IMR-90 (cell line): Measurements from ENCODE around the gene ZSCAN5A. TPM values are rescaled to one million over a fixed set of nuclear protein-coding genes. Genes with fewer than 3 reads are reported as not detected.

Experiments used
- ATAC-seq: fragments of 200-7000 bp; cut with Tn5 transposase; 2 replicates; pipeline ENCODE4 v1.9.1; 2020; ENCODE audit warnings: low read depth, mild to moderate bottlenecking, moderate library complexity
- BruUV-seq: library from RNA; stranded (reverse); fragments of 400-500 nt; replicated peaks from 2 replicates; lab custom pipeline; 2021; lab: Mats Ljungman, UMichigan
- CTCF ChIA-PET: fragments of 300-600 bp; formaldehyde crosslinking; extraction: SDS; loops from one replicate; lab custom pipeline; 2021; ENCODE audit warnings: antibody characterized with exemption; lab: Yijun Ruan, JAX
- POLR2A ChIA-PET: fragments of 300-600 bp; sonication (Branson Sonifier 250); formaldehyde crosslinking; loops from one replicate; lab custom pipeline; 2022; ENCODE audit warnings: antibody characterized with exemption; ENCODE audit not compliant: unreplicated experiment; lab: Charles Lee
- DNase-seq: peaks from one replicate; pipeline ENCODE4 v3.0.0; 2013
- H2AFZ ChIP-seq: replicated peaks from 2 replicates; pipeline ENCODE3; 2013; ENCODE audit warnings: low read length, mild to moderate bottlenecking; ENCODE audit not compliant: poor library complexity
- H2AK5ac ChIP-seq: 2 replicates; pipeline ENCODE4 v1.6.1; 2013; ENCODE audit warnings: low read depth, low read length, inconsistent platforms
- H2AK9ac ChIP-seq: replicated peaks from 2 replicates; pipeline ENCODE3; 2013; ENCODE audit warnings: mild to moderate bottlenecking, low read depth, low read length, moderate library complexity; ENCODE audit not compliant: poor library complexity
- H2BK120ac ChIP-seq: 2 replicates; pipeline ENCODE4 v1.6.1; 2013; ENCODE audit warnings: low read depth, low read length, inconsistent platforms
- H2BK15ac ChIP-seq: 3 replicates; pipeline ENCODE4 v1.6.1; 2013; ENCODE audit warnings: low read depth, low read length, inconsistent platforms
- H2BK20ac ChIP-seq: 2 replicates; pipeline ENCODE4 v1.6.1; 2013; ENCODE audit warnings: low read depth, mild to moderate bottlenecking, inconsistent platforms, low read length, moderate library complexity
- H2BK5ac ChIP-seq: 2 replicates; pipeline ENCODE4 v1.6.1; 2013; ENCODE audit warnings: mild to moderate bottlenecking, low read depth, low read length, inconsistent platforms; ENCODE audit not compliant: poor library complexity, severe bottlenecking
- H3K14ac ChIP-seq: replicated peaks from 2 replicates; pipeline ENCODE4 v1.6.1; 2013; ENCODE audit warnings: low read depth, low read length, inconsistent platforms
- H3K18ac ChIP-seq: 2 replicates; pipeline ENCODE4 v1.6.1; 2013; ENCODE audit warnings: low read depth, low read length, control low read depth
- H3K23ac ChIP-seq: 2 replicates; pipeline ENCODE4 v1.6.1; 2013; ENCODE audit warnings: low read depth, low read length, inconsistent platforms
- H3K27ac ChIP-seq: 2 replicates; pipeline ENCODE4 v1.5.1; 2013; ENCODE audit warnings: mild to moderate bottlenecking, control low read depth, low read length; ENCODE audit not compliant: insufficient read depth
- H3K27me3 ChIP-seq: 2 replicates; pipeline ENCODE4 v1.6.1; 2013; ENCODE audit warnings: low read length; ENCODE audit not compliant: control insufficient read depth, insufficient read depth
- H3K36me3 ChIP-seq: 2 replicates; pipeline ENCODE4 v1.6.1; 2013; ENCODE audit warnings: low read length, mixed read lengths; ENCODE audit not compliant: control insufficient read depth, insufficient read depth
- H3K4ac ChIP-seq: 2 replicates; pipeline ENCODE4 v1.6.1; 2013; ENCODE audit warnings: low read depth, low read length, inconsistent platforms
- H3K4me1 ChIP-seq: 2 replicates; pipeline ENCODE4 v1.6.1; 2013; ENCODE audit warnings: low read length, mixed read lengths; ENCODE audit not compliant: control insufficient read depth, insufficient read depth
- H3K4me2 ChIP-seq: 2 replicates; pipeline ENCODE4 v1.6.1; 2013; ENCODE audit warnings: low read depth, mild to moderate bottlenecking, control low read depth, low read length, moderate library complexity
- H3K4me3 ChIP-seq: 2 replicates; pipeline ENCODE4 v1.5.1; 2013; ENCODE audit warnings: low read depth, mild to moderate bottlenecking, control low read depth, low read length, moderate library complexity; ENCODE audit not compliant: insufficient read depth
- H3K56ac ChIP-seq: 2 replicates; pipeline ENCODE4 v1.6.1; 2013; ENCODE audit warnings: low read length, inconsistent platforms; ENCODE audit not compliant: insufficient read depth; ENCODE audit errors: extremely low read depth
- H3K79me1 ChIP-seq, 2 experiments: 2 replicates each; pipeline ENCODE4 v1.6.1; 2013; ENCODE audit warnings: low read length in 2 of 2, inconsistent platforms in 1 of 2, low read depth in 1 of 2
- H3K9ac ChIP-seq: 2 replicates; pipeline ENCODE4 v1.6.1; 2013; ENCODE audit warnings: low read depth, low read length, control low read depth
- H3K9me1 ChIP-seq: 2 replicates; pipeline ENCODE4 v1.6.1; 2013; ENCODE audit warnings: low read length, inconsistent platforms; ENCODE audit not compliant: insufficient read depth
- H3K9me3 ChIP-seq: 2 replicates; pipeline ENCODE4 v1.6.1; 2013; ENCODE audit warnings: low read length; ENCODE audit not compliant: control insufficient read depth, insufficient read depth
- H4K20me1 ChIP-seq: 2 replicates; pipeline ENCODE4 v1.6.1; 2013; ENCODE audit warnings: low read length, inconsistent platforms; ENCODE audit not compliant: insufficient read depth
- H4K5ac ChIP-seq: 2 replicates; pipeline ENCODE4 v1.6.1; 2013; ENCODE audit warnings: mild to moderate bottlenecking, low read depth, low read length, control low read depth
- H4K8ac ChIP-seq, 2 experiments: 2 replicates each; pipeline ENCODE4 v1.6.1; 2013; ENCODE audit warnings: low read depth in 2 of 2, low read length in 2 of 2, control low read depth in 1 of 2, inconsistent platforms in 1 of 2
- H4K91ac ChIP-seq: 2 replicates; pipeline ENCODE4 v1.6.1; 2013; ENCODE audit warnings: low read depth, low read length, inconsistent platforms; ENCODE audit not compliant: insufficient read depth
- BHLHE40 ChIP-seq: fragments of 150-350 bp; IDR thresholded peaks from 2 replicates; pipeline ENCODE4 v1.6.1; 2016; ENCODE audit warnings: mild to moderate bottlenecking, low read depth, low read length
- CEBPB ChIP-seq: IDR thresholded peaks from 2 replicates; pipeline ENCODE4 v1.6.1; 2012; ENCODE audit warnings: low read depth, low read length, improper control_type of control experiment
- CHD1 ChIP-seq: IDR thresholded peaks from 2 replicates; pipeline ENCODE4 v1.6.1; 2012; ENCODE audit warnings: low read depth, low read length, improper control_type of control experiment
- FOS ChIP-seq: fragments of 150-350 bp; IDR thresholded peaks from 2 replicates; pipeline ENCODE4 v1.6.1; 2016; ENCODE audit warnings: low read depth, low read length
- MAFK ChIP-seq: IDR thresholded peaks from 2 replicates; pipeline ENCODE4 v1.6.1; 2012; ENCODE audit warnings: low read depth, low read length, improper control_type of control experiment
- MAZ ChIP-seq: IDR thresholded peaks from 2 replicates; pipeline ENCODE4 v1.6.1; 2012; ENCODE audit warnings: low read depth, mild to moderate bottlenecking, low read length, improper control_type of control experiment, moderate library complexity, borderline replicate concordance
- MXI1 ChIP-seq: IDR thresholded peaks from 2 replicates; pipeline ENCODE4 v1.6.1; 2012; ENCODE audit warnings: low read depth, mild to moderate bottlenecking, low read length, moderate library complexity, borderline replicate concordance
- NFE2L2 ChIP-seq: fragments of 150-350 bp; IDR thresholded peaks from 2 replicates; pipeline ENCODE4 v1.6.1; 2016; ENCODE audit warnings: low read depth, mild to moderate bottlenecking, low read length
- POLR2A ChIP-seq: IDR thresholded peaks from 2 replicates; pipeline ENCODE4 v1.6.1; 2012; ENCODE audit warnings: mild to moderate bottlenecking, low read depth, low read length
- RAD21 ChIP-seq: IDR thresholded peaks from 2 replicates; pipeline ENCODE4 v1.6.1; 2012; ENCODE audit warnings: low read length, improper control_type of control experiment
- RCOR1 ChIP-seq: IDR thresholded peaks from 2 replicates; pipeline ENCODE4 v1.6.1; 2012; ENCODE audit warnings: mild to moderate bottlenecking, low read length, improper control_type of control experiment; ENCODE audit not compliant: insufficient replicate concordance
- RFX5 ChIP-seq: IDR thresholded peaks from 2 replicates; pipeline ENCODE4 v1.8.0; 2012; ENCODE audit warnings: low read depth, mild to moderate bottlenecking, low read length, moderate library complexity
- SMC3 ChIP-seq: fragments of 150-350 bp; IDR thresholded peaks from 2 replicates; pipeline ENCODE4 v1.6.1; 2016; ENCODE audit warnings: low read depth, mild to moderate bottlenecking, antibody characterized with exemption, low read length, moderate library complexity
- WGBS, 2 experiments: methylation state at CpG; one replicate each; pipeline versions ENCODE4 v1.1.5 to v1.1.7; 2013; ENCODE audit warnings: missing lambda C conversion rate in 2 of 2; ENCODE audit not compliant: insufficient read length in 1 of 2; ENCODE audit errors: extremely low coverage in 2 of 2; 5-methylcytosine and 5-hydroxymethylcytosine counted together
- dilution Hi-C: fragments of 300-500 bp; cut with HindIII; formaldehyde crosslinking; loops from one replicate; pipeline ENCODE4 v1.14.3; 2018; ENCODE audit warnings: low sequenced_read_pairs; ENCODE audit not compliant: unreplicated experiment
- in situ Hi-C: fragments of 300-500 bp; cut with MboI; formaldehyde crosslinking; loops from 3 replicates; pipeline ENCODE4 v1.14.3; 2019; ENCODE audit warnings: low sequenced_read_pairs, inconsistent platforms, mixed read lengths
- intact Hi-C: fragments of 100-400 bp; cut with micrococcal nuclease; formaldehyde crosslinking; loops from 2 replicates; pipeline ENCODE4 v1.10.0; 2022
- polyA plus RNA-seq, 3 experiments: library from polyadenylated mRNA; depleted of rRNA; stranded (reverse); fragments of >200 nt; gene quantifications; 2 replicates each; pipeline ENCODE4 v1.2.3, GENCODE V29; 2012; ENCODE audit warnings: low replicate concordance in 1 of 3
- total RNA-seq: library from RNA; depleted of rRNA; stranded (reverse); fragments of >200 nt; gene quantifications from 2 replicates; pipeline ENCODE4 v1.2.3, GENCODE V29; 2012
- TF ChIP-seq, protein P1 (sequence below): fragments of 150-350 bp; IDR thresholded peaks from 2 replicates; pipeline ENCODE4 v1.6.1; 2016; ENCODE audit warnings: low read depth, mild to moderate bottlenecking, low read length, moderate library complexity, borderline replicate concordance
- TF ChIP-seq, protein P2 (sequence below): conservative IDR thresholded peaks from 2 replicates; pipeline ENCODE4 v1.5.1; 2012; ENCODE audit warnings: mild to moderate bottlenecking, low read depth, low read length, improper control_type of control experiment
- TF ChIP-seq, protein P3 (sequence below): fragments of 150-350 bp; IDR thresholded peaks from 2 replicates; pipeline ENCODE4 v1.6.1; 2017; ENCODE audit warnings: mild to moderate bottlenecking, antibody characterized with exemption, low read length, low read depth

ZSCAN5A gene
- total and polyA plus RNA-seq, 2 of the 4 experiments (the other 2 are of a cell fraction), result 4.3 to 5.0 TPM

DNA sequence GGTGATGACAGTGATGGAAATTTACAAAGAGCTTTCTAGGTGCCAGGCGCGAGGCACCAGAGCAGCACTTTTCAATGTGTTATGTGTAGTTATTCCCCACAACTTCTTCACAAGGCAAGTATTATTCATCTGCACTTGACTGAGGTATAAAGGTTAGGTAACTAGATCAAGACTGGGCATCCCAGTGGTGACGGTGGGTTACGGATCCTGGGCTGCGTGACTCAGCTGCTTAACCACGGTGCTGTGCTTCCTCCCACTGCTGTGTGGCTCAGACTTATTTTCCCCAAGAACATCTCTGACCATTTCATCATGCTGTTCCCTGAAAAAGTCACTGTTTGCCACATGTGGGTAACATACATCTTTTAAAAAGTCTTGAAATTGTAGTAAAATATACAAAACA lies 22.8 kb downstream of the ZSCAN5A start:
- Histone ChIP-seq H2BK15ac (no peak overlapping the region), H2AK9ac (no peak overlapping the region), H3K27ac (no peak overlapping the region), H3K18ac (no peak overlapping the region), H2AFZ (no peak overlapping the region), H3K36me3 (peaks cover 13% of the 10 kb centered on the region), H2BK20ac (no peak overlapping the region), H3K27me3 (no peaks in the 10 kb centered on the region), H3K56ac (no peak overlapping the region), H4K20me1 (no peaks in the 10 kb centered on the region), H3K14ac (no peak overlapping the region), H3K4me3 (no peak overlapping the region), H3K23ac (no peak overlapping the region), H3K9me1 (no peaks in the 10 kb centered on the region), H3K4me2 (no peak overlapping the region), H2BK120ac (no peak overlapping the region), H3K79me1 (no peaks in the 10 kb centered on the region), H2AK5ac (no peak overlapping the region), H4K5ac (no peak overlapping the region), H3K9me3 (no peaks in the 10 kb centered on the region), H2BK5ac (no peak overlapping the region), H4K8ac (no peak overlapping the region), H4K91ac (no peak overlapping the region), H3K4ac (no peak overlapping the region), H3K4me1 (no peaks in the 10 kb centered on the region), H3K9ac (no peak overlapping the region)
- WGBS, 2 experiments, result 100% methylated on average over 3 of the region's 6 CpGs; no CpG with 5 or more reads in 1 of the 2 experiments
- DNase-seq, result no peak
- TF ChIP-seq, protein P1, sequence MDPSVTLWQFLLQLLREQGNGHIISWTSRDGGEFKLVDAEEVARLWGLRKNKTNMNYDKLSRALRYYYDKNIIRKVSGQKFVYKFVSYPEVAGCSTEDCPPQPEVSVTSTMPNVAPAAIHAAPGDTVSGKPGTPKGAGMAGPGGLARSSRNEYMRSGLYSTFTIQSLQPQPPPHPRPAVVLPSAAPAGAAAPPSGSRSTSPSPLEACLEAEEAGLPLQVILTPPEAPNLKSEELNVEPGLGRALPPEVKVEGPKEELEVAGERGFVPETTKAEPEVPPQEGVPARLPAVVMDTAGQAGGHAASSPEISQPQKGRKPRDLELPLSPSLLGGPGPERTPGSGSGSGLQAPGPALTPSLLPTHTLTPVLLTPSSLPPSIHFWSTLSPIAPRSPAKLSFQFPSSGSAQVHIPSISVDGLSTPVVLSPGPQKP, result no peak
- no peak for TF ChIP-seq SMC3
- no peak for TF ChIP-seq MAZ
- TF ChIP-seq RCOR1, result no peak
- no peak for TF ChIP-seq RFX5
- TF ChIP-seq, protein P2, sequence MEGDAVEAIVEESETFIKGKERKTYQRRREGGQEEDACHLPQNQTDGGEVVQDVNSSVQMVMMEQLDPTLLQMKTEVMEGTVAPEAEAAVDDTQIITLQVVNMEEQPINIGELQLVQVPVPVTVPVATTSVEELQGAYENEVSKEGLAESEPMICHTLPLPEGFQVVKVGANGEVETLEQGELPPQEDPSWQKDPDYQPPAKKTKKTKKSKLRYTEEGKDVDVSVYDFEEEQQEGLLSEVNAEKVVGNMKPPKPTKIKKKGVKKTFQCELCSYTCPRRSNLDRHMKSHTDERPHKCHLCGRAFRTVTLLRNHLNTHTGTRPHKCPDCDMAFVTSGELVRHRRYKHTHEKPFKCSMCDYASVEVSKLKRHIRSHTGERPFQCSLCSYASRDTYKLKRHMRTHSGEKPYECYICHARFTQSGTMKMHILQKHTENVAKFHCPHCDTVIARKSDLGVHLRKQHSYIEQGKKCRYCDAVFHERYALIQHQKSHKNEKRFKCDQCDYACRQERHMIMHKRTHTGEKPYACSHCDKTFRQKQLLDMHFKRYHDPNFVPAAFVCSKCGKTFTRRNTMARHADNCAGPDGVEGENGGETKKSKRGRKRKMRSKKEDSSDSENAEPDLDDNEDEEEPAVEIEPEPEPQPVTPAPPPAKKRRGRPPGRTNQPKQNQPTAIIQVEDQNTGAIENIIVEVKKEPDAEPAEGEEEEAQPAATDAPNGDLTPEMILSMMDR, result no peak
- TF ChIP-seq MAFK, result no peak
- TF ChIP-seq RAD21, result no peak
- no peak for TF ChIP-seq CEBPB
- no peak for TF ChIP-seq BHLHE40
- TF ChIP-seq NFE2L2, result no peak
- no peak for TF ChIP-seq MXI1
- TF ChIP-seq, protein P3, sequence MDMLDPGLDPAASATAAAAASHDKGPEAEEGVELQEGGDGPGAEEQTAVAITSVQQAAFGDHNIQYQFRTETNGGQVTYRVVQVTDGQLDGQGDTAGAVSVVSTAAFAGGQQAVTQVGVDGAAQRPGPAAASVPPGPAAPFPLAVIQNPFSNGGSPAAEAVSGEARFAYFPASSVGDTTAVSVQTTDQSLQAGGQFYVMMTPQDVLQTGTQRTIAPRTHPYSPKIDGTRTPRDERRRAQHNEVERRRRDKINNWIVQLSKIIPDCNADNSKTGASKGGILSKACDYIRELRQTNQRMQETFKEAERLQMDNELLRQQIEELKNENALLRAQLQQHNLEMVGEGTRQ, result no peak
- no peak for TF ChIP-seq CHD1
- no peak for TF ChIP-seq POLR2A
- no peak for TF ChIP-seq FOS
- no TSS peak for BruUV-seq
- ChIA-PET POLR2A (interaction anchor here (0.6 kb wide), 1 partner anchor 18 kb away, joined by 4 read pairs; no protein-coding TSS in a partner anchor), CTCF (no interaction called here)
- dilution Hi-C loops, result no loop called here
- intact Hi-C loops, result no loop called here
- no peak for ATAC-seq
- in situ Hi-C loops, result no loop called here
